Head of caudate nucleus (tissue), 42 donors: ENCODE results near the gene GRIK3.
A peak's percentile ranks its signal among the peaks of the same experiment; 100 is the strongest.

Experiments
- DNase-seq, 42 donors: peaks; one replicate each; pipeline versions ENCODE4 v3.0.0 to v3.0.0-alpha.2; 2020 to 2021; ENCODE audit warnings: mixed read lengths in 7 of 42
- intact Hi-C: fragments of 100-400 bp; cut with DNase I; formaldehyde crosslinking; loops from one replicate; pipeline ENCODE4 v1.15.0; 2022

The GRIK3 gene

GRCh38 chr1:36961062-36961615, 73.2 kb downstream of the GRIK3 start:
- intact Hi-C loops, result no loop called here
- no peak for DNase-seq

- intact Hi-C loops, result no loop called here
Measured at GRCh38 chr1:36956570-36956969, 77.7 kb downstream of the GRIK3 start.

GRCh38 chr1:36955016-36955415, 79.3 kb downstream of the GRIK3 start:
- DNase-seq, result no peak
- intact Hi-C loops, result no loop called here

More at GRCh38 chr1:36956570-36956969, 77.7 kb downstream of the GRIK3 start:
- DNase-seq, result peak in 7 of 42 donors; percentile 4 to 58 (median 18)

- no peak for DNase-seq
- intact Hi-C loops, result no loop called here
Measured at GRCh38 chr1:36953061-36953460, 81.3 kb downstream of the GRIK3 start.

- intact Hi-C loops, result no loop called here
- no peak for DNase-seq
Measured at GRCh38 chr1:36951761-36952160, 82.6 kb downstream of the GRIK3 start.

- intact Hi-C loops, result no loop called here
- no peak for DNase-seq
Measured at GRCh38 chr1:36951292-36951750, 83.0 kb downstream of the GRIK3 start.

- intact Hi-C loops, result no loop called here
- no peak for DNase-seq
Measured at GRCh38 chr1:36950604-36951291, 83.6 kb downstream of the GRIK3 start.

- DNase-seq, result no peak
- intact Hi-C loops, result no loop called here
Measured at GRCh38 chr1:36948606-36949005, 85.7 kb downstream of the GRIK3 start.

- no peak for DNase-seq
- intact Hi-C loops, result no loop called here
Measured at GRCh38 chr1:36948147-36948546, 86.2 kb downstream of the GRIK3 start.

GRCh38 chr1:36947384-36947783, 86.9 kb downstream of the GRIK3 start:
- no peak for DNase-seq
- intact Hi-C loops, result no loop called here

GRCh38 chr1:36944883-36945282, 89.4 kb downstream of the GRIK3 start:
- no peak for DNase-seq

GRCh38 chr1:36942148-36942547, 92.2 kb downstream of the GRIK3 start:
- DNase-seq, result no peak
- intact Hi-C loops, result no loop called here

More at GRCh38 chr1:36944883-36945282, 89.4 kb downstream of the GRIK3 start:
- intact Hi-C loops, result no loop called here

GRCh38 chr1:36941316-36941978, 92.9 kb downstream of the GRIK3 start:
- intact Hi-C loops, result no loop called here

GRCh38 chr1:36938819-36939218, 95.5 kb downstream of the GRIK3 start:
- intact Hi-C loops, result no loop called here
- DNase-seq, result no peak

More at GRCh38 chr1:36941316-36941978, 92.9 kb downstream of the GRIK3 start:
- no peak for DNase-seq

- intact Hi-C loops, result no loop called here
- no peak for DNase-seq
Measured at GRCh38 chr1:36937371-36937770, 96.9 kb downstream of the GRIK3 start.

GRCh38 chr1:36934061-36934460, 100.3 kb downstream of the GRIK3 start:
- intact Hi-C loops, result no loop called here

GRCh38 chr1:36927826-36928225, 106.5 kb downstream of the GRIK3 start:
- DNase-seq, result no peak
- intact Hi-C loops, result no loop called here

More at GRCh38 chr1:36934061-36934460, 100.3 kb downstream of the GRIK3 start:
- no peak for DNase-seq

- intact Hi-C loops, result no loop called here
- DNase-seq, result no peak
Measured at GRCh38 chr1:36925251-36925650, 109.1 kb downstream of the GRIK3 start.

GRCh38 chr1:36924282-36924811, 110.0 kb downstream of the GRIK3 start:
- intact Hi-C loops, result no loop called here
- DNase-seq, result peak in 37 of 42 donors; percentile 11 to 75 (median 45)
